Stomach (tissue), 4 donors: ENCODE results near the gene NOC2L.

Source experiments
- CTCF ChIP-seq, 7 experiments: fragments of 450-650 bp in 4 of 7; fragments of 200-600 bp in 3 of 7; sonication (generic) in 3 of 7; IDR thresholded peaks; one replicate each; pipeline ENCODE4 v1.5.1; 2016 to 2019; ENCODE audit warnings: antibody characterized with exemption in 7 of 7, control low read depth in 2 of 7, mild to moderate bottlenecking in 1 of 7
- EP300 ChIP-seq: sonication (generic); formaldehyde crosslinking; IDR thresholded peaks from one replicate; pipeline ENCODE4 v1.6.1; 2017; ENCODE audit warnings: antibody characterized with exemption
- POLR2A ChIP-seq, 4 donors: fragments of 450-650 bp; IDR thresholded peaks; one replicate each; pipeline ENCODE4 v1.6.1; 2016; ENCODE audit warnings: antibody characterized with exemption in 4 of 4, control low read depth in 2 of 4, mild to moderate bottlenecking in 1 of 4, moderate library complexity in 1 of 4

GRCh38 chr1:981491-981954, 22.5 kb upstream of the NOC2L start:
- no peak for TF ChIP-seq POLR2A (IDR thresholded peaks at IDR 0.05)
- TF ChIP-seq CTCF (IDR thresholded peaks at IDR 0.05): no peak
- TF ChIP-seq EP300: no peak
